Stimulated activated effector memory CD8-positive, alpha-beta T cell treated with anti-CD3 and anti-CD28 coated beads, Interleukin-12 subunit alpha, Interleukin-12 subunit beta, amount 100 ng/mL, for 72 hours (primary cell): Measurements from ENCODE around the gene RASSF3.
A peak's percentile ranks its signal among the peaks of the same experiment; 100 is the strongest.

Source experiments
- ATAC-seq: fragments of 150-1000 bp; cut with Tn5 transposase; 2 replicates; pipeline ENCODE4 v1.10.0; 2021
- DNase-seq, 2 donors: peaks; one replicate each; pipeline ENCODE4 v3.0.0; 2021 to 2022; ENCODE audit warnings: low spot score in 2 of 2
- H3K27ac Mint-ChIP-seq: one replicate; pipeline ENCODE4 v1.8.0; 2022; ENCODE audit warnings: mild to moderate bottlenecking, mixed read lengths
- H3K36me3 Mint-ChIP-seq: one replicate; pipeline ENCODE4 v1.8.0; 2022; ENCODE audit warnings: mild to moderate bottlenecking, mixed read lengths
- H3K4me1 Mint-ChIP-seq: one replicate; pipeline ENCODE4 v1.8.0; 2022; ENCODE audit warnings: mixed read lengths
- H3K4me3 Mint-ChIP-seq: one replicate; pipeline ENCODE4 v1.8.0; 2022; ENCODE audit warnings: mild to moderate bottlenecking, mixed read lengths
- H3K9me3 Mint-ChIP-seq: one replicate; pipeline ENCODE4 v1.8.0; 2022; ENCODE audit warnings: mixed read lengths

Gene RASSF3

GRCh38 chr12:64610079-64610659, at the start of gene RASSF3:
Gene RASSF3, plus strand, starts transcription at chr12:64610495. Its CDS starts 138 bp downstream, at chr12:64610633.
- ATAC-seq (peak; percentile 76), DNase-seq (peak; percentile 58 to 88)
- peak within 1 kb of the TSS; percentile 85 for H3K27ac Mint-ChIP-seq
- peaks cover 34% of the 10 kb centered on the region for H3K36me3 Mint-ChIP-seq
- no peaks in the 10 kb centered on the region for H3K9me3 Mint-ChIP-seq
- peak within 1 kb of the TSS; percentile 93 for H3K4me3 Mint-ChIP-seq
- H3K4me1 Mint-ChIP-seq, result peaks cover 28% of the 10 kb centered on the region

- Mint-ChIP-seq H3K36me3 (no peaks in the 10 kb centered on the region), H3K4me3 (no peak overlapping the region), H3K27ac (no peak overlapping the region), H3K4me1 (no peaks in the 10 kb centered on the region), H3K9me3 (no peaks in the 10 kb centered on the region)
- DNase-seq (no peak), ATAC-seq (no peak)
Measured at GRCh38 chr12:64561302-64562136, 48.8 kb upstream of the RASSF3 start.

- peaks cover 5% of the 10 kb centered on the region for H3K4me1 Mint-ChIP-seq
- ATAC-seq, result no peak
- H3K4me3 Mint-ChIP-seq, result no peak overlapping the region
- H3K9me3 Mint-ChIP-seq, result no peaks in the 10 kb centered on the region
- no peak overlapping the region for H3K27ac Mint-ChIP-seq
- no peak for DNase-seq
- no peaks in the 10 kb centered on the region for H3K36me3 Mint-ChIP-seq
Measured at GRCh38 chr12:64566122-64566521, 44.2 kb upstream of the RASSF3 start.

- no peak overlapping the region for H3K4me3 Mint-ChIP-seq
- no peaks in the 10 kb centered on the region for H3K36me3 Mint-ChIP-seq
- DNase-seq (no peak), ATAC-seq (no peak)
- peaks cover 5% of the 10 kb centered on the region for H3K4me1 Mint-ChIP-seq
- no peaks in the 10 kb centered on the region for H3K9me3 Mint-ChIP-seq
- peak overlapping the region; percentile 68 for H3K27ac Mint-ChIP-seq
Measured at GRCh38 chr12:64566831-64567517, 43.3 kb upstream of the RASSF3 start.

- Mint-ChIP-seq H3K4me3 (no peak overlapping the region), H3K4me1 (peaks cover 5% of the 10 kb centered on the region), H3K27ac (peak overlapping the region; percentile 68), H3K9me3 (no peaks in the 10 kb centered on the region), H3K36me3 (no peaks in the 10 kb centered on the region)
- ATAC-seq (no peak), DNase-seq (no peak)
Measured at GRCh38 chr12:64567570-64567969, 42.7 kb upstream of the RASSF3 start.

GRCh38 chr12:64568298-64568697, 42.0 kb upstream of the RASSF3 start:
- Mint-ChIP-seq H3K36me3 (no peaks in the 10 kb centered on the region), H3K4me1 (peaks cover 5% of the 10 kb centered on the region), H3K9me3 (no peaks in the 10 kb centered on the region), H3K27ac (no peak overlapping the region), H3K4me3 (no peak overlapping the region)
- ATAC-seq (no peak), DNase-seq (no peak)

- ATAC-seq (no peak), DNase-seq (no peak)
- H3K27ac Mint-ChIP-seq, result no peak overlapping the region
- no peaks in the 10 kb centered on the region for H3K36me3 Mint-ChIP-seq
- peaks cover 5% of the 10 kb centered on the region for H3K4me1 Mint-ChIP-seq
- no peaks in the 10 kb centered on the region for H3K9me3 Mint-ChIP-seq
- no peak overlapping the region for H3K4me3 Mint-ChIP-seq
Measured at GRCh38 chr12:64569923-64570691, 40.2 kb upstream of the RASSF3 start.

- DNase-seq (no peak), ATAC-seq (no peak)
- Mint-ChIP-seq H3K9me3 (no peaks in the 10 kb centered on the region), H3K4me1 (peaks cover 5% of the 10 kb centered on the region), H3K4me3 (no peak overlapping the region), H3K36me3 (no peaks in the 10 kb centered on the region), H3K27ac (no peak overlapping the region)
Measured at GRCh38 chr12:64571411-64571810, 38.9 kb upstream of the RASSF3 start.

- H3K9me3 Mint-ChIP-seq, result no peaks in the 10 kb centered on the region
- ATAC-seq (no peak), DNase-seq (no peak)
- H3K27ac Mint-ChIP-seq, result no peak overlapping the region
- H3K4me1 Mint-ChIP-seq, result peaks cover 5% of the 10 kb centered on the region
- no peak overlapping the region for H3K4me3 Mint-ChIP-seq
- H3K36me3 Mint-ChIP-seq, result no peaks in the 10 kb centered on the region
Measured at GRCh38 chr12:64572241-64572640, 38.1 kb upstream of the RASSF3 start.

GRCh38 chr12:64574837-64575236, 35.5 kb upstream of the RASSF3 start:
- Mint-ChIP-seq H3K27ac (no peak overlapping the region), H3K36me3 (no peaks in the 10 kb centered on the region), H3K4me3 (no peak overlapping the region), H3K9me3 (no peaks in the 10 kb centered on the region), H3K4me1 (no peaks in the 10 kb centered on the region)
- ATAC-seq, result no peak
- DNase-seq, result no peak

- ATAC-seq (no peak), DNase-seq (no peak)
- Mint-ChIP-seq H3K27ac (no peak overlapping the region), H3K36me3 (no peaks in the 10 kb centered on the region), H3K9me3 (no peaks in the 10 kb centered on the region), H3K4me3 (no peak overlapping the region), H3K4me1 (no peaks in the 10 kb centered on the region)
Measured at GRCh38 chr12:64577046-64577445, 33.2 kb upstream of the RASSF3 start.

GRCh38 chr12:64578566-64578965, 31.7 kb upstream of the RASSF3 start:
- Mint-ChIP-seq H3K9me3 (no peaks in the 10 kb centered on the region), H3K4me1 (peaks cover 3% of the 10 kb centered on the region), H3K36me3 (no peaks in the 10 kb centered on the region), H3K27ac (no peak overlapping the region), H3K4me3 (no peak overlapping the region)
- ATAC-seq (no peak), DNase-seq (no peak)

- Mint-ChIP-seq H3K27ac (no peak overlapping the region), H3K36me3 (no peaks in the 10 kb centered on the region), H3K4me1 (peaks cover 11% of the 10 kb centered on the region), H3K4me3 (no peak overlapping the region), H3K9me3 (no peaks in the 10 kb centered on the region)
- ATAC-seq (no peak), DNase-seq (no peak)
Measured at GRCh38 chr12:64580681-64581080, 29.6 kb upstream of the RASSF3 start.

GRCh38 chr12:64582114-64582513, 28.2 kb upstream of the RASSF3 start:
- ATAC-seq, result no peak
- H3K4me1 Mint-ChIP-seq, result peaks cover 11% of the 10 kb centered on the region
- H3K9me3 Mint-ChIP-seq, result no peaks in the 10 kb centered on the region
- H3K36me3 Mint-ChIP-seq, result no peaks in the 10 kb centered on the region
- H3K27ac Mint-ChIP-seq, result no peak overlapping the region
- H3K4me3 Mint-ChIP-seq, result no peak overlapping the region
- no peak for DNase-seq

GRCh38 chr12:64582862-64583261, 27.4 kb upstream of the RASSF3 start:
- Mint-ChIP-seq H3K4me1 (peaks cover 11% of the 10 kb centered on the region), H3K9me3 (no peaks in the 10 kb centered on the region), H3K27ac (no peak overlapping the region), H3K4me3 (no peak overlapping the region), H3K36me3 (no peaks in the 10 kb centered on the region)
- DNase-seq (no peak), ATAC-seq (no peak)
